GM23338 (cell line): ENCODE measurements around the gene ALDH18A1. TPM values are rescaled to one million over a fixed set of nuclear protein-coding genes. Genes with fewer than 3 reads are reported as not detected.

ENCODE experiments used
- ATAC-seq: fragments of 200-7000 bp; cut with Tn5 transposase; 3 replicates; pipeline ENCODE4 v1.9.1; 2020
- DNase-seq: peaks from one replicate; pipeline ENCODE4 v3.0.0-alpha.2; 2015; ENCODE audit warnings: low spot score
- H2AFZ ChIP-seq: fragments of 200-600 bp; sonication (generic); 2 replicates; pipeline ENCODE4 v1.8.0; 2016; ENCODE audit warnings: antibody characterized with exemption, mild to moderate bottlenecking, moderate library complexity
- H3F3A ChIP-seq: fragments of 200-600 bp; sonication (generic); replicated peaks from 2 replicates; pipeline ENCODE4 v1.8.0; 2017; ENCODE audit warnings: antibody characterized with exemption, mixed run types, low read depth
- H3K27ac ChIP-seq: fragments of 200-600 bp; sonication (generic); 2 replicates; pipeline ENCODE4 v1.6.1; 2016; ENCODE audit warnings: low read depth
- H3K27me3 ChIP-seq: fragments of 200-600 bp; sonication (generic); 2 replicates; pipeline ENCODE4 v1.8.0; 2016; ENCODE audit warnings: mild to moderate bottlenecking, mixed run types, moderate library complexity; ENCODE audit not compliant: insufficient read depth
- H3K36me3 ChIP-seq: fragments of 200-600 bp; sonication (generic); 2 replicates; pipeline ENCODE4 v1.8.0; 2016; ENCODE audit warnings: mild to moderate bottlenecking; ENCODE audit not compliant: insufficient read depth
- H3K4me1 ChIP-seq: fragments of 200-600 bp; sonication (generic); 2 replicates; pipeline ENCODE4 v1.8.0; 2016; ENCODE audit warnings: mild to moderate bottlenecking, moderate library complexity; ENCODE audit not compliant: insufficient read depth
- H3K4me2 ChIP-seq: fragments of 200-600 bp; sonication (generic); 2 replicates; pipeline ENCODE4 v1.7.1; 2017; ENCODE audit warnings: mixed run types
- H3K4me3 ChIP-seq: fragments of 200-600 bp; sonication (generic); 2 replicates; pipeline ENCODE4 v1.6.1; 2016; ENCODE audit warnings: mixed run types
- H3K79me2 ChIP-seq: fragments of 200-600 bp; sonication (generic); replicated peaks from 2 replicates; pipeline ENCODE4 v1.8.0; 2017; ENCODE audit warnings: mild to moderate bottlenecking; ENCODE audit not compliant: insufficient read depth
- H3K9me2 ChIP-seq: fragments of 200-600 bp; sonication (generic); 2 replicates; pipeline ENCODE4 v1.8.0; 2017; ENCODE audit not compliant: insufficient read depth
- H4K20me1 ChIP-seq: fragments of 200-600 bp; sonication (generic); replicated peaks from 2 replicates; pipeline ENCODE4 v1.8.0; 2017; ENCODE audit warnings: mild to moderate bottlenecking; ENCODE audit not compliant: insufficient read depth
- H3K27ac Mint-ChIP-seq: 2 replicates; pipeline ENCODE4 v1.8.0; 2020; ENCODE audit warnings: inconsistent platforms, mild to moderate bottlenecking, moderate library complexity, mixed read lengths
- H3K27me3 Mint-ChIP-seq: 3 replicates; pipeline ENCODE4 v1.8.0; 2022; ENCODE audit warnings: low read depth, mild to moderate bottlenecking, moderate library complexity, mixed read lengths, inconsistent platforms; ENCODE audit not compliant: insufficient read depth, poor library complexity
- H3K36me3 Mint-ChIP-seq: 3 replicates; pipeline ENCODE4 v1.8.0; 2021; ENCODE audit warnings: low read depth, mild to moderate bottlenecking, inconsistent platforms, moderate library complexity, mixed read lengths
- H3K4me1 Mint-ChIP-seq: 3 replicates; pipeline ENCODE4 v1.8.0; 2020; ENCODE audit warnings: mild to moderate bottlenecking, inconsistent platforms, mixed read lengths
- H3K4me3 Mint-ChIP-seq: 3 replicates; pipeline ENCODE4 v1.8.0; 2021; ENCODE audit warnings: moderate library complexity, mild to moderate bottlenecking, inconsistent platforms, mixed read lengths
- H3K9me3 Mint-ChIP-seq: 3 replicates; pipeline ENCODE4 v1.8.0; 2020; ENCODE audit warnings: moderate library complexity, mild to moderate bottlenecking, inconsistent platforms, mixed read lengths
- CTCF ChIP-seq, 2 experiments: fragments of 200-600 bp in 1 of 2; sonication (generic) in 1 of 2; conservative IDR thresholded peaks; 2 replicates each; pipeline versions ENCODE4 v1.5.1 to v1.6.1; 2016 to 2017; ENCODE audit warnings: antibody characterized with exemption in 2 of 2, low read depth in 2 of 2, mild to moderate bottlenecking in 2 of 2, moderate library complexity in 1 of 2
- ETS1 ChIP-seq: IDR thresholded peaks from 2 replicates; pipeline ENCODE4 v1.6.1; 2016; ENCODE audit warnings: antibody characterized with exemption
- EZH2phosphoT487 ChIP-seq: fragments of 200-600 bp; sonication (generic); IDR thresholded peaks from one replicate; pipeline ENCODE4 v1.8.1; 2018; ENCODE audit warnings: antibody characterized with exemption; ENCODE audit not compliant: unreplicated experiment
- POLR2AphosphoS5 ChIP-seq: IDR thresholded peaks from 2 replicates; pipeline ENCODE4 v1.6.1; 2016; ENCODE audit warnings: antibody characterized with exemption, low read depth
- ZNF331 ChIP-seq: fragments of 250-450 bp; sonication (Bioruptor Pico); IDR thresholded peaks from 2 replicates; pipeline ENCODE4 v1.5.0; 2020; ENCODE audit warnings: low read depth, mild to moderate bottlenecking, moderate library complexity
- ZNF462 ChIP-seq: fragments of 250-450 bp; sonication (Bioruptor Pico); IDR thresholded peaks from 2 replicates; pipeline ENCODE4 v1.5.0; 2020; ENCODE audit warnings: mild to moderate bottlenecking, moderate library complexity
- polyA plus RNA-seq: library from polyadenylated mRNA; unstranded; fragments of >200 nt; fragmentation: Nextera tagmentation; extraction: Ambion mirVana; gene quantifications from 2 replicates; pipeline ENCODE4 v1.2.1, GENCODE V29; 2016
- total RNA-seq: library from RNA; depleted of rRNA; stranded (reverse); fragments of >200 nt; shearing (Covaris generic); gene quantifications from 2 replicates; pipeline ENCODE4 v1.2.3, GENCODE V29; 2014

The ALDH18A1 gene
- total and polyA plus RNA-seq, 2 experiments from 2014 or later, result 35.1 to 117 TPM

DNA sequence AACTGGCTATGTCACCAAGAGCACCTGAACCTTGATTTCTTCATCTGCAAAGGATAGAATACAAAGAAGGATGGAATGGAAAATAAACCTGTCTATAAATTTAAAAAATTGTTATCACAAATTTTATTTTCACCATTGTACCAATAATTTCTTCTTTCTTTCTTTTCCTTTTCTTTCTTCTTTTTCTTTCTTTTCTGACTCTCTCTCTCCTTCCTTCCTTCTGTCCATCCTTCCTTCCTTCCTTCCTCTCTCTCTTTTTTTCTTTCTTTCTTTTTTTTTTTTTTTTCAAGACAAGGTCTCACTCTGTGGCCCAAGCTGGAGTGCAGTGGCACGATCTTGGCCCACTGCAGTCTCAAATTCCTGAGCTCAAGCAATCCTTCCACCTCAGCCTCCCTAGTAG, 58.7 kb downstream of the ALDH18A1 start (continued):
- TF ChIP-seq ZNF462 (CRISPR knock-in tag) (no peak), ETS1 (no peak), EZH2phosphoT487 (no peak), CTCF (conservative IDR thresholded peaks at IDR 0.05; ENCODE audit: low read depth in 2 of 2) (no peak), ZNF331 (CRISPR knock-in tag) (no peak)

- ATAC-seq (no peak), DNase-seq (no peak)
- Histone ChIP-seq H3K27ac (no peak overlapping the region), H3K36me3 (no peaks in the 10 kb centered on the region), H3K4me1 (no peaks in the 10 kb centered on the region), H3K4me2 (no peak overlapping the region), H3K27me3 (no peaks in the 10 kb centered on the region), H3F3A (no peaks in the 10 kb centered on the region), H3K79me2 (no peaks in the 10 kb centered on the region), H3K4me3 (no peak overlapping the region), H4K20me1 (no peaks in the 10 kb centered on the region), H2AFZ (no peak overlapping the region), H3K9me2 (no peaks in the 10 kb centered on the region)
- Mint-ChIP-seq H3K36me3 (no peaks in the 10 kb centered on the region), H3K4me3 (no peak overlapping the region), H3K27me3 (peaks cover 1% of the 10 kb centered on the region), H3K27ac (no peak overlapping the region), H3K4me1 (no peaks in the 10 kb centered on the region), H3K9me3 (no peaks in the 10 kb centered on the region)
- TF ChIP-seq POLR2AphosphoS5 (no peak), CTCF (conservative IDR thresholded peaks at IDR 0.05; ENCODE audit: low read depth in 2 of 2) (no peak), EZH2phosphoT487 (no peak)
These were observed 68.5 kb downstream of the ALDH18A1 start for GRCh38 chr10:95588025-95588424.
